GM19372 (cell line): ENCODE data around the gene NXN.
"Not testable (repeated sequence)": the region's sequence is repeated elsewhere in the genome, so short reads cannot be mapped to it uniquely, and the experiment has no call there.

Experiments used
- ATAC-seq: cut with Tn5 transposase; IDR thresholded peaks from one replicate; pipeline ENCODE4 v1.9.1; 2021; ENCODE audit warnings: mild to moderate bottlenecking, low read depth, moderate library complexity; ENCODE audit not compliant: unreplicated experiment

Gene NXN

GRCh38 chr17:806781-807522 lies 172.6 kb downstream of the NXN start:
- no peak for ATAC-seq

DNA sequence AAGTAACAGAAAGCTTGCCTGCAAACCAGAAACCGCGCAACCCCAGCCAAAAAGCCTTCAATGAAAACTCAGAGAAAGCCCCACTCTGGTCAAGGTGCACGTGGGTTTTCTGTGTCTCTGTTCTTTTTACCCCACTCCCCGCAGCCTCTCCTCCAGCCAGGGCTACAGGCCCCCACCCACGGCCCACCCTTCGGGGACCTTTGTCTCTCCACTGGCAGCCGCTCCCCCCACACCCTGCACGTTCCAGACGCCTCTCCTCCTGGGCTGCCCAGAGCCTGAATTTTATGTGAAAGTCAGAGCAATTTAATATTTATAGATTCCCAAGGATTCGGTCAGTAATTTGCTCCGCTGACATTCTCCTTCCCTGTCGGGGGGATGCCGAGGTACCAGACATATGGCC lies 173.2 kb downstream of the NXN start:
- ATAC-seq: no peak

- not testable (repeated sequence) for ATAC-seq
Measured at GRCh38 chr17:805886-806285, 173.7 kb downstream of the NXN start.

- ATAC-seq: no peak
Measured at GRCh38 chr17:804541-805435, 174.8 kb downstream of the NXN start.

- no peak for ATAC-seq
Measured at GRCh38 chr17:802901-803881, 176.4 kb downstream of the NXN start.

GRCh38 chr17:802481-802880 lies 177.1 kb downstream of the NXN start:
- no peak for ATAC-seq

DNA sequence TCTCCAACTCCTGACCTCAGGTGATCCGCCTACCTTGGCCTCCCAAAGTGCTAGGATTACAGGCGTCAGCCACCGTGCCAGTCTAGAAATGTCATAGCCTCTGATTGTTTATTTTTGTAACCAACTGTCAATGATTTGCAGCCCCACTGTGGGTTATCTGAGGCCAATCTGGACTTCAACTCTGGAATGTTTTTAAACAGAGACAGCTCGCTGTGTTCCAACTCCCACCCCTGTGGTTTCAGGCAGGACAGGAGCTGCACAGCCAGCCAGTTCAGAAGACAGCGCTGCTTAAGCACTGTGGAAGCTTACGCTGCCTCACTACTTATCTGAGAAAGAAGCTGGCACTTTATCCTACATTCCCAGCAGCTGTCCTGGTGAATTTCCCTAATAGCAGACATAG lies 177.9 kb downstream of the NXN start:
- no peak for ATAC-seq

GRCh38 chr17:800446-801242 lies 178.9 kb downstream of the NXN start:
- ATAC-seq: no peak

GRCh38 chr17:799261-799660 lies 180.3 kb downstream of the NXN start:
- no peak for ATAC-seq

DNA sequence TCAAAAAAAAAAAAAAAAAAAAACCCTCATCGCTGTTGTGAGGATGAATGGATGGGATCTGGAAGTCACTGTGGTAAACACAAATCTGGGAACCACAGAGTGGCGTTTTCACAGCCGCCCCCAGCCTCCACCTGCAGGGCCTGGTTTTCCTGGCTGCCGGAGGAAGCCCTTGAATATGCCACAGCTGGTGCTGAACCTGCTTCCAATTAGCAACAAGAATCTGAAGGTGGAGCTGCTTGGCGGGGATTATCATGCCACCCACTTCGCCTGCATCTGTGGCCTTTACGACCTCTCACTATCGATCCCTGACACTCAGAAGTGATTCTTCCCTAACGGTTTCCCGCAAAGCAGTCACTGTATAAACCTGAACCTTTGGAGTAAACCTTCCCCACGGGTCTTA lies 181.3 kb downstream of the NXN start:
- no peak for ATAC-seq

DNA sequence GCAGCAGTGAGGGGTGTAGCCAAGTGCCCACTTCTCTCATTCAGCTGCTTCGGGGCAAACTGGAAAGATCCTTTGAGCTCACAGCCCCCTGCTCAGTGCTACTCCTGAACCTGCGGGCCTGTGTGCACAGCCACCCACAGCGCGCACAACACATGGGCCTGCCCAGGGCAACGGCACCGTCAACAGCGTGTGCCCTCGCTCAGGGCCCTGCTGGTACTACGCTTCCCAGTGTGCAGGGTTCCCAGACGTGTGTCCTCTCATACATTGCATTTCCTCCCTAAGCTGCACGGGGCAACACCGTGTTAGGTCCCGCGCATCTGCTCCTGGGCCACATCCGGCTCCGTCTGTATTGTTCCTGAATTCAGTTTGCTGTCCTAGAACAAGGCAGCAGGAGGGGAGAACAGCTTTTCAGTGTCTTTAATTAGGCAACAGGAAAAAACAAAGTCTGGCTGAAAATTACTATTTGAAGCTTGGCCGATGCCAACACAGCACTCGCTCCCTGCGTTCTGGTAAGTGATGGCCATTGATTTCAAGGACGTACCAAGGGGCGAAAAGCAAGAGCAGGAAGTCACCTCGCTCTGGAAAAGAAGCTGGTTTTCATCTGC lies 182.2 kb downstream of the NXN start:
- ATAC-seq: no peak

DNA sequence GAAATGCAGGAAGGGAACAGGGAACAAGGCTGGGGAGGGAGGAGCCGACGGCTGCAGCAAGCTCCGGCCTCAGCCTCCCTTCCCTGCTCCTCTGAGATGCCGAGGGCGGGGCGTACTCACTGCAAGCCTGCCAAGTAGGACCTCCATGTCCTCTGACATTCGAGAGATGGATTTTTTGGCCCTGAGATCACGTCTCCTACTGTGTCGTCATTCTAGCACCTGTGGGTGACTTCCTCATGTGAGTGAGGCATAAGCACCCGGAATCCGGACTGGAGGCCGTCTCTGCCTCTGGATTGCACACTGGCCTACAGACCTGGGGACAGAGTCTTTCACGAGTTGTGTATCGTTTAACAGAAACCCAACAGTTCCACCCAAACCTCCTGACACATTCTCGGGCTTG lies 183.0 kb downstream of the NXN start:
- ATAC-seq: no peak

DNA sequence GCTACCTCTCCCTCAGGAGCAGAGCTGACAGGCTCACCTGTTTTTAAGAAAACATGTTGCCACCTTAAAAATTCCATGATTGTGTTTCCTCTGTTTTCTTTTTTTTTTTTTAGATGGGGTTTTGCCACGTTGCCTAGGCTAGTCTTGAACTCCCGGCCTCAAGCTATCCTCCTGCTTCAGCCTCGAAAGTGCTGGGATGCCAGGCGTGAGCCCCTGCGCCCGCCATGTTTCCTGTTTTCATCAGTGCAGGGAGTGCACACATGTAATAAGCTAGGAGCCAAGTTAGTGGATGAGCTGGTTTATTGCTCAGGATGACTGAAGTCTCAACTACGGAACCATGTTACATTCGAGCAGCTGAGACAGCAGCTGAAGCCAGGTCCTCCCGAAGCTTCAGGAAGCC lies 183.9 kb downstream of the NXN start:
- ATAC-seq: no peak

DNA sequence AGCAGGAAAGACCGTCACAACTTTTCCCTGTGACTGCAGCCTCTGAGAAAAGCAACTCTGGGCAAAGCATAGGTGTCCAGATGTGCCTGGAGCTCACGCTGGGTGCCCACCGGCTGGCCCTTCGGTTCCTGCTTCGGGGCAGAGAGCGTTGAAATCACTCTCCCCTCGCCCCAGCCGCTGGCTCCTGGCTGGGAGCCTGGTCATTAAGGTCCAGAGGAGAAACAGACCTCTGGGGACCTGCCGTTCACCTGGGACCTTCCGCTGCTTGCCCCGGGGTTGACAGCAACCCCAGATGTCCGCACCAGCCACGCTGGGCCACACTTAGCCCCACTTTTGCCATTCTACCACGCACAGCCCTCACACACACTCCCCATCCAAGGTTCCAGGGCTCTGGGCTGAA lies 184.3 kb downstream of the NXN start:
- no peak for ATAC-seq

DNA sequence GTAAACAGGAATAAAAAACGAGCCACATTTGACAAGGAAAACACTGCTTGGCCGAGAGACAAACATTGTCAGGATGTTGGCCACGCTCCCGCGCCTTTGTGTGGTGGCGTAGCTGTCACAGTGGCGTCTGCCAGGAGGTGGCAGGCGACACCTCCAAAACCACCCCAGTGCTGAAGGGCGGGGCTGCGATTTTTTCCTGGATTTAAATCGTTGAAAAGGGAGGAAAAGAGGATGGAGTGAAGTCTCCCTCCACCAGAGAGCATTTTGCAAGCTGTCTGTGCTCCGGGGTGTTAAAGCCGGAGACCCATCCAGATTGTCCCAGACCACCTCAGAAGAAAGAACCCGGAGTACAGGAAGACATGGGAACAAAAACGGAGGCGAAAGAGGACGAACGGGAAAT lies 184.7 kb downstream of the NXN start:
- no peak for ATAC-seq

GRCh38 chr17:792277-792676 lies 187.3 kb downstream of the NXN start:
- no peak for ATAC-seq

DNA sequence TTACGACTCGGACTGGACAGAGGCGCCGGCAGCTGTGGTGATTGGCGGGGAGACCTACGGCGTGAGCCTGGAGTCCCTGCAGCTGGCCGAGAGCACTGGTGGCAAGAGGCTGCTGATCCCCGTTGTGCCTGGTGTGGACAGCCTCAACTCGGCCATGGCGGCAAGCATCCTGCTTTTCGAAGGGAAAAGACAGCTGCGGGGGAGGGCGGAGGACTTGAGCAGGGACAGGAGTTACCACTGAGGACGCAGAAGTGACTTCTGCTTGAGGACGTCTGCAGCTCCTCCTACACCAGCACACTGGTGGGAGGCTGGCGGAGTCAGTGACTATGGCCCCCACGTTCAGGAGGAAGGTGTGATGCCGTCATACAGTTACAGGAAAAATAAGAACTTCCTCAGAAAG lies 187.7 kb downstream of the NXN start:
- ATAC-seq: no peak

- ATAC-seq: not testable (repeated sequence)
Measured at GRCh38 chr17:790874-791247, 188.7 kb downstream of the NXN start.
